ENCODE data around the gene SGCA. TPM values are rescaled to one million over a fixed set of nuclear protein-coding genes. Genes with fewer than 3 reads are reported as not detected.
A peak's percentile ranks its signal among the peaks of the same experiment; 100 is the strongest.

SGCA gene
- polyA plus RNA-seq, 1 experiment, result 0.21 TPM

DNA sequence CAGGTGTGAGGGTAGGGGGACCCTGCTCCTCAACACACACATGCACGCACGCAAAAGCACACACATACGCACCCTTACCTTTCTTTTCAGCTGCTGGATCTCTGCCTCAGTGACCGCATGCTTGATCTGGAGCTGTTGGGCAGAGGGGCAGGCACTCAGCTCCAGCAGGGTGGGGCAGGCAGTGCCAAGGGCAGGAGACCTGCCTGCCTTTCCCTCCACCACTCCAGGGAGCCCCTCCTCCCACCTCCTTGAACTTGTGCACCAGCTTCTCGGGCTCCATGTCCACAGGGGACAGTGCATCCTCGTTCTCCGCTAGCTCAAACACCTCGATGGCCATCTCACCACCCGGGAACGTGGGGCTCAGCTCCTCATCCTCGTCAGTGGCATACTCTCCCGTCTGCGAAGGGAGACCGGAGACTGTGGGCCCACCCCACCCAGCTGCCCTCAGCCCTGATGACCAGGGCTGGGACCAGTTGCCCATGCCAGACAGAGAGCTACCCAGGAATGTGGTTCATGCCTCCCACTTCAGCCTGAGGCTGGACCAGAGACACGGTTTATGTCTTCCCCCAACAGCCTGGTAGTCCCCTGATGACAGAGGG, 26.5 kb upstream of the SGCA start:
- no peak overlapping the region for H3K27ac ChIP-seq (ENCODE audit: low read depth, low read length)
- no peak overlapping the region for H3K4me3 ChIP-seq (ENCODE audit: low read depth, low read length)
- peaks cover 6% of the 10 kb centered on the region for H3K9me3 ChIP-seq (ENCODE audit: control insufficient read depth, insufficient read depth, low read length)
- POLR2A ChIA-PET, result no interaction called here
- no peaks in the 10 kb centered on the region for H3K27me3 ChIP-seq (ENCODE audit: control insufficient read depth, insufficient read depth, low read length)
- TF ChIP-seq CTCF (IDR thresholded peaks at IDR 0.05; ENCODE audit: low read depth, low read length), result no peak
- no peak for DNase-seq (ENCODE audit: low read depth, low spot score)
- CTCF ChIA-PET, result interaction anchor here (0.6 to 2.7 kb wide), 13 partner anchors 8 to 259 kb away, joined by 3 to 19 read pairs (median 6); no protein-coding TSS in a partner anchor

DNA sequence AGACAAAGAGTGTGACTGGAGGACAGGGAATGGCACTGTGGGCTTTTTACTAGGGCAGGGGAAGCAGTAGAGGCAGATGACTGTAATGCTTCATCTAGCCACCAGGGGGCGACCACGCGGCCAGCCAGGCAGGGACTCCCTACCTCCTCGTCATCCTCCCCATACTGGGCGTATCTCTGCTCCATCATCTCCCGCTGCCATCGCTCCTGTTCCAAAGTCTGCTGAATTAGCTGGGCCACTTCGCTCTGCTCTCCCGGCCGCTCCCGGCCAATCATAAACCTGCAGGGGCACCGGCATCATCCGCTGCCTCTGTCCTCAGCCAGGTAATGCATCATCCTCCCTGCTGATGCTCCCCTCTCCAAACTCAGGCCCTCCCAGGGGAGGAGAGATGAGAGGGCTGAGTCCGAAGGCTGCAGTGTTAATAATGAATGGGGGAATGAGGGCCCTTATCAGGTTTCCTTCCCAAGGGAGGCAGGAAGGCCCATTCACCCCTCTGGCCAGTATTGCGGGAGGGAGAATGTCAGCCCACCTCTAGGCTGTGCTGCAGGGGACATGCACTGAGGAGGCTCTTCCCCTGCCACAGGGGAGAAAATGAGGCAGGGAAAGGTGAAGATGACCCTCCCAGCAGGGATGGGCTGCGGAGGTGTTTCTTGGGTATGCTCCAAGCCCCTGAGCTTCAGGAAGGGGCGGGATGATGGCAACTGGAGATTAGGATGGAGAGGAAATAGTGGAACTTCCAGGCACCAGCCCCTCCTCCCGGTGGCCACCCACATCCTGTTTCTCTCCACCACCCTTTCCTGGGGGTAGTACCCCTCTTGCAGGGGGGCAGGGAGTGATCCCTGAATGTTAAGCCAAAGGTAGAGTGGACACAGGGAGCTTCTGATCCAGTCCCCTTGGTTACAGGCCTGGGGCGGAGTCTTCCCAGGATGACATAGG, 25.6 kb upstream of the SGCA start:
- ChIA-PET CTCF (interaction anchor here (0.7 to 2.7 kb wide), 10 partner anchors 12 to 258 kb away, joined by 3 to 19 read pairs (median 4); no protein-coding TSS in a partner anchor), POLR2A (interaction anchor here (0.5 kb wide), 1 partner anchor 66 kb away, joined by 4 read pairs; no protein-coding TSS in a partner anchor)
- H3K27me3 ChIP-seq (ENCODE audit: control insufficient read depth, insufficient read depth, low read length), result no peaks in the 10 kb centered on the region
- no peak overlapping the region for H3K4me3 ChIP-seq (ENCODE audit: low read depth, low read length)
- H3K27ac ChIP-seq (ENCODE audit: low read depth, low read length), result no peak overlapping the region
- peak; percentile 75 for TF ChIP-seq CTCF (IDR thresholded peaks at IDR 0.05; ENCODE audit: low read depth, low read length)
- peaks cover 6% of the 10 kb centered on the region for H3K9me3 ChIP-seq (ENCODE audit: control insufficient read depth, insufficient read depth, low read length)
- DNase-seq (ENCODE audit: low read depth, low spot score), result no peak

GRCh38 chr17:50141026-50141744, 24.6 kb upstream of the SGCA start:
- H3K27ac ChIP-seq (ENCODE audit: low read depth, low read length), result no peak overlapping the region
- ChIA-PET CTCF (interaction anchor here (0.6 to 2.7 kb wide), 7 partner anchors 11 to 221 kb away, joined by 3 to 8 read pairs (median 4); no protein-coding TSS in a partner anchor), POLR2A (interaction anchor here (0.5 kb wide), 1 partner anchor 65 kb away, joined by 4 read pairs; no protein-coding TSS in a partner anchor)
- DNase-seq (ENCODE audit: low read depth, low spot score), result no peak
- no peaks in the 10 kb centered on the region for H3K27me3 ChIP-seq (ENCODE audit: control insufficient read depth, insufficient read depth, low read length)
- no peak overlapping the region for H3K4me3 ChIP-seq (ENCODE audit: low read depth, low read length)
- TF ChIP-seq CTCF (IDR thresholded peaks at IDR 0.05; ENCODE audit: low read depth, low read length), result no peak
- H3K9me3 ChIP-seq (ENCODE audit: control insufficient read depth, insufficient read depth, low read length), result peaks cover 6% of the 10 kb centered on the region

GRCh38 chr17:50141745-50142110, 24.1 kb upstream of the SGCA start:
- CTCF ChIA-PET, result interaction anchor here (0.6 to 1.7 kb wide), 3 partner anchors 20 to 158 kb away, joined by 4 to 8 read pairs (median 4); no protein-coding TSS in a partner anchor
- Histone ChIP-seq H3K27ac (ENCODE audit: low read depth, low read length) (no peak overlapping the region), H3K4me3 (ENCODE audit: low read depth, low read length) (no peak overlapping the region), H3K9me3 (ENCODE audit: control insufficient read depth, insufficient read depth, low read length) (peaks cover 6% of the 10 kb centered on the region), H3K27me3 (ENCODE audit: control insufficient read depth, insufficient read depth, low read length) (no peaks in the 10 kb centered on the region)
- no peak for DNase-seq (ENCODE audit: low read depth, low spot score)
- POLR2A ChIA-PET, result no interaction called here
- TF ChIP-seq CTCF (IDR thresholded peaks at IDR 0.05; ENCODE audit: low read depth, low read length), result no peak
